IgD-negative memory B cell (primary cell): ENCODE data around the gene SEPTIN12. TPM values are rescaled to one million over a fixed set of nuclear protein-coding genes. Genes with fewer than 3 reads are reported as not detected.

Experiments used
- H3K27ac Mint-ChIP-seq, 3 donors: one replicate each; pipeline ENCODE4 v1.8.0; 2020 to 2022; ENCODE audit warnings: mild to moderate bottlenecking in 3 of 3, mixed read lengths in 3 of 3, moderate library complexity in 1 of 3
- H3K27me3 Mint-ChIP-seq: one replicate; pipeline ENCODE4 v1.8.0; 2021; ENCODE audit warnings: mixed read lengths
- H3K36me3 Mint-ChIP-seq: one replicate; pipeline ENCODE4 v1.8.0; 2020; ENCODE audit warnings: mild to moderate bottlenecking, mixed read lengths
- H3K4me1 Mint-ChIP-seq, 3 donors: one replicate each; pipeline ENCODE4 v1.8.0; 2020 to 2022; ENCODE audit warnings: mixed read lengths in 3 of 3, mild to moderate bottlenecking in 1 of 3
- H3K4me3 Mint-ChIP-seq, 4 donors: one replicate each; pipeline ENCODE4 v1.8.0; 2020 to 2022; ENCODE audit warnings: mild to moderate bottlenecking in 4 of 4, mixed read lengths in 4 of 4, moderate library complexity in 3 of 4
- H3K9me3 Mint-ChIP-seq, 3 donors: one replicate each; pipeline ENCODE4 v1.8.0; 2020 to 2021; ENCODE audit warnings: mixed read lengths in 3 of 3, mild to moderate bottlenecking in 1 of 3
- polyA plus RNA-seq: library from polyadenylated mRNA; unstranded; fragments of 300-500 nt; fragmentation: Illumina TruSeq; gene quantifications from one replicate; pipeline ENCODE4 v1.2.3, GENCODE V29; 2021

The SEPTIN12 gene
- polyA plus RNA-seq, 1 donor from 2014 or later, result not detected

DNA sequence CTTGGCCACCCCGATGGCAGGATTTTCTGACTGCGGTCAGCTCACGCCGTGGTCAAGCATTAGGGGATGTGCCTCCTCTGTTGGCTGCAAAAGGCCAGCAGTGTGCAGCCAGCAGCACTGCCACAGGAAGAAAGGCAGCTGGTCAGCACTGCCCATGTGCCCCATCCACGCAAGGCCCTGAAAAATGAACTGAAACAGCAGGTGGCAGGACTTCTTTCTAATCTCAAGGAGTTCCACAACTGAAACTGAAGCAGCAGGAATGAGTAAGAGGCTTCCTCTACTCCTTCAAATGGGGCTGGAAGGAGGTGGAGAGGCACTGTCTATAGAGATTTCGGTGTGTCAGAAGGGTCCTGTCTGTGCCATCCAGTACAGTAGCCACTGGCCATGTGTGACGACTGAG lies 24.4 kb downstream of the SEPTIN12 start:
- peaks cover 2% of the 10 kb centered on the region for H3K36me3 Mint-ChIP-seq
- peaks cover 15 to 18% (median 16%) of the 10 kb centered on the region in 3 donors for H3K4me1 Mint-ChIP-seq
- H3K27ac Mint-ChIP-seq, result no peak overlapping the region
- H3K4me3 Mint-ChIP-seq, result peak overlapping the region in 2 of 4 donors; percentile 8 to 76
- H3K9me3 Mint-ChIP-seq, result no peaks in the 10 kb centered on the region
- no peaks in the 10 kb centered on the region for H3K27me3 Mint-ChIP-seq

GRCh38 chr16:4762205-4762604 lies 25.9 kb downstream of the SEPTIN12 start:
- Mint-ChIP-seq H3K4me1 (peaks cover 3 to 12% (median 8%) of the 10 kb centered on the region in 3 donors), H3K9me3 (no peaks in the 10 kb centered on the region), H3K4me3 (no peak overlapping the region), H3K36me3 (peaks cover 3% of the 10 kb centered on the region), H3K27me3 (no peaks in the 10 kb centered on the region), H3K27ac (no peak overlapping the region)

DNA sequence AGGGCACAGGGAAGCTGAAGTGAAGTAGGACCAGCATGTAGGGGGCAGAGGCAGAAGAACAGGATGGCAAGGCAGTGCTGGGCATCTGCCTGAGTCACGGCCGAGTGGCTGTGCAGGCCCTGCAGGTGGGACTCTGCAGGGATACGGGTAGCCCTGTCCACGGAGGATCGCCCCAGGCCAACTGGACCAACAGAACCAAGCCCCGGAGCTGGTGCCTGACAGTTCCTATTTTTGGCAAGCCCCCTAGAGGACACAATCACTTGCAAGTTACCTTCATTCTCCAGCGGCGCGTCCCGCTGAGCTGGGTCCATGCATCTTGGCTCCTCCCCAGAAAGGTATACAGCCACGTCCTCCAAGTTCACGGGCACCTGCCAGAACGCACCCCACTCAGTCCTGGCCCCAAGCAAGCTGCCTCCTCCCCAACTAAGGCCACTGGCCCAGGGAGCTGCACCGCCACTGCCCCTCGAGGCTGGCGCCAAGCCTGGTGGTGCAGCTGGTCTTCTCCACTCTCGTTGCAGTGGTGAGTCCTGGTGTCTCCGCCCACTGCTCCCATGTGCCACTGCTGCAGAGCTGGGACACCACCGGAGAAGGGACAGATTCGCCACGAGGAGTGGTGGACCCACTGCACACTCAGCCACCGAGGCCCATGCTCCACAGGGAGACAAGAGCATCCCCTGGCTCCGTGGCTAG lies 27.8 kb downstream of the SEPTIN12 start:
- peak overlapping the region in 1 of 3 donors; percentile 38 for H3K27ac Mint-ChIP-seq
- peaks cover 0 to 9% (median 0%) of the 10 kb centered on the region in 3 donors for H3K4me1 Mint-ChIP-seq
- peaks cover 7% of the 10 kb centered on the region for H3K36me3 Mint-ChIP-seq
- no peak overlapping the region for H3K4me3 Mint-ChIP-seq
- no peaks in the 10 kb centered on the region for H3K9me3 Mint-ChIP-seq
- no peaks in the 10 kb centered on the region for H3K27me3 Mint-ChIP-seq

GRCh38 chr16:4755687-4756086 lies 32.5 kb downstream of the SEPTIN12 start:
- Mint-ChIP-seq H3K36me3 (peaks cover 7% of the 10 kb centered on the region), H3K27ac (no peak overlapping the region), H3K4me1 (peaks cover 0 to 2% (median 0%) of the 10 kb centered on the region in 3 donors), H3K4me3 (no peak overlapping the region), H3K27me3 (no peaks in the 10 kb centered on the region), H3K9me3 (no peaks in the 10 kb centered on the region)

DNA sequence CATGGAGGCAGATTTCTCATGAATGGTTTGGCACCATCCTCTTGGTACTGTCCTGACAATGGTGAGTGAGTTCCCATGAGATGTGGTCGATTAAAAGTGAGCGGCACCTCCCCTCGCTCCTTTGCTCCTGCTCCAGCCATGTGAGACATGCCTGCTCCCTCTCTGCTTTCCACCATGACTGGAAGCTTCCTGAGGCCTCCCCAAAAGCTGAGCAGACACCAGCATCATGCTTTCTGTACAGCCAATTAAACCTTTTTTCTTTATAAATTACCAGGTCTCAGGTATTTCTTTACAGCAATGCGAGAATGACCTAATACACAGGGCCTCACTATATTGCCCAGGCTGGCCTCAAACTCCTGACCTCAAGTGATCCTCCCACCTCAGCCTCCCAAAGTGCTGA lies 33.3 kb downstream of the SEPTIN12 start:
- Mint-ChIP-seq H3K4me1 (peaks cover 0 to 2% (median 0%) of the 10 kb centered on the region in 3 donors), H3K4me3 (no peak overlapping the region), H3K36me3 (peaks cover 6% of the 10 kb centered on the region), H3K27me3 (no peaks in the 10 kb centered on the region), H3K27ac (no peak overlapping the region), H3K9me3 (no peaks in the 10 kb centered on the region)

GRCh38 chr16:4753227-4753626 lies 34.9 kb downstream of the SEPTIN12 start:
- H3K9me3 Mint-ChIP-seq, result no peaks in the 10 kb centered on the region
- H3K4me3 Mint-ChIP-seq, result no peak overlapping the region
- H3K36me3 Mint-ChIP-seq, result peaks cover 4% of the 10 kb centered on the region
- no peaks in the 10 kb centered on the region for H3K27me3 Mint-ChIP-seq
- H3K27ac Mint-ChIP-seq, result no peak overlapping the region
- H3K4me1 Mint-ChIP-seq, result peaks cover 0 to 2% (median 1%) of the 10 kb centered on the region in 3 donors

GRCh38 chr16:4752351-4753100 lies 35.6 kb downstream of the SEPTIN12 start:
- Mint-ChIP-seq H3K27me3 (no peaks in the 10 kb centered on the region), H3K27ac (no peak overlapping the region), H3K9me3 (no peaks in the 10 kb centered on the region), H3K36me3 (peaks cover 4% of the 10 kb centered on the region), H3K4me3 (no peak overlapping the region), H3K4me1 (peaks cover 5 to 8% (median 6%) of the 10 kb centered on the region in 3 donors)

GRCh38 chr16:4750896-4751295 lies 37.2 kb downstream of the SEPTIN12 start:
- Mint-ChIP-seq H3K27ac (no peak overlapping the region), H3K36me3 (peaks cover 4% of the 10 kb centered on the region), H3K9me3 (no peaks in the 10 kb centered on the region), H3K4me1 (peaks cover 7 to 11% (median 7%) of the 10 kb centered on the region in 3 donors), H3K27me3 (no peaks in the 10 kb centered on the region), H3K4me3 (no peak overlapping the region)

DNA sequence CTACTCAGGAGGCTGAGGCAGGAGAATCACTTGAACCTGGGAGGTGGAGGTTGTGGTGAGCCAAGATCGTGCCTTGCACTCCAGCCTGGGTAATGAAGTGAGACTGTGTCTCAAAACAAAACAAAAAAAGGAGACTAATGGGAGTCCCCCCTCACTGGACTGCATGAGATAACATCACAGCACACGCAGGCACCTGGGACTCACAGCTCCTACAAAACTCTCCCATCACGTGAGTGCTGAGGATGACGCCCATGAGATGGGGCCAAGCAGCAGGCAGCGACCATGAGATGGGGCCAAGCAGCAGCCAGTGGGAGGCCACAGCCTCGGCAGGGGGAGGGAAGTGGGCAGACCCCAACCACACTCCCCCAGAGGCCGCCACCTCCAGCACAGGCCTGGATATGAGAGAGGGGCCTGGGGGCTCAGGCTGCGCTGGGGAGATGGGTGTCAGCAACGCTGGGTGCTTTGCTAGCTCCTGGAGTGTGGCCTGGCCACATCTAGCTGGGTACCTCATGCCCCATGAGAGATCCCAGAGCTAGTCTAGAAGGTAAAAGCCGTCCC lies 38.4 kb downstream of the SEPTIN12 start:
- H3K27me3 Mint-ChIP-seq, result no peaks in the 10 kb centered on the region
- H3K27ac Mint-ChIP-seq, result no peak overlapping the region
- peaks cover 5 to 11% (median 7%) of the 10 kb centered on the region in 3 donors for H3K4me1 Mint-ChIP-seq
- no peaks in the 10 kb centered on the region for H3K36me3 Mint-ChIP-seq
- no peak overlapping the region for H3K4me3 Mint-ChIP-seq
- no peaks in the 10 kb centered on the region for H3K9me3 Mint-ChIP-seq

DNA sequence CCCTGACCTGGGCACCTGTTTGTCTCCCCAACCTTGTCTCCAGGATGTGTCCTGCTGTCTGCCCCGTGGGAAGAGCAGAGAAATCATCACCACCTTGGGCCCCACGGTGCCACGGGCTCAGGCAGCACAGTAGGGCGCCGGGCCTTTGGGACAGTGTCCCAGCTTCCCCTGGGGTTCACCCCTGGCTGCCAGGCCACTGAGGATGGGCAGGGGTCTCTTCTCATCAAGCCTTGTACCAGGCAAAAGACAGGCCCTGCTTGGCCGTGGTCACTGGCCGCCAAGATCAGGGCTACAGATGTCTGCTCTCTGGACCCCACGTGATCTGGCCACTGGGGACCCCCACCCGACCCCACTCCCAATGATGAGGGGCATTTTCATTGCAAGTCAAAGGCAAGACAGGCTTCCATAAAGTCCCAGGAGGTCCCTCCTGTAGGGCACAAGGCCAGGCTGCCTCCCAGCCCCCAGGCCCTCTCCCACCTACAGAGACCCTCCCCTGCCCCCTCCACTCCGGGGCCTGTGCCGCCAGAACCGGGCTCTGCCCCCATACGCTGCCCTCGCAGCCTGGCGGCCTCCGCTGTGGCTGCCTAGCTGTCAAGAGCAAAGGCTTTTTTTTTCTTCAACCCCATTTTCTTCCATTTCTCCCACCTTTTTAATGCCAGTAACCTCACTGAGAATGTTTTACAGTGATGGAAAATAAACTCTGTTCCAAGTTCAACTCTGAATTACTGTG lies 39.3 kb downstream of the SEPTIN12 start:
- Mint-ChIP-seq H3K36me3 (no peaks in the 10 kb centered on the region), H3K27me3 (no peaks in the 10 kb centered on the region), H3K9me3 (no peaks in the 10 kb centered on the region), H3K4me3 (peak overlapping the region in 1 of 4 donors; percentile 55), H3K27ac (no peak overlapping the region), H3K4me1 (peaks cover 5 to 13% (median 7%) of the 10 kb centered on the region in 3 donors)

DNA sequence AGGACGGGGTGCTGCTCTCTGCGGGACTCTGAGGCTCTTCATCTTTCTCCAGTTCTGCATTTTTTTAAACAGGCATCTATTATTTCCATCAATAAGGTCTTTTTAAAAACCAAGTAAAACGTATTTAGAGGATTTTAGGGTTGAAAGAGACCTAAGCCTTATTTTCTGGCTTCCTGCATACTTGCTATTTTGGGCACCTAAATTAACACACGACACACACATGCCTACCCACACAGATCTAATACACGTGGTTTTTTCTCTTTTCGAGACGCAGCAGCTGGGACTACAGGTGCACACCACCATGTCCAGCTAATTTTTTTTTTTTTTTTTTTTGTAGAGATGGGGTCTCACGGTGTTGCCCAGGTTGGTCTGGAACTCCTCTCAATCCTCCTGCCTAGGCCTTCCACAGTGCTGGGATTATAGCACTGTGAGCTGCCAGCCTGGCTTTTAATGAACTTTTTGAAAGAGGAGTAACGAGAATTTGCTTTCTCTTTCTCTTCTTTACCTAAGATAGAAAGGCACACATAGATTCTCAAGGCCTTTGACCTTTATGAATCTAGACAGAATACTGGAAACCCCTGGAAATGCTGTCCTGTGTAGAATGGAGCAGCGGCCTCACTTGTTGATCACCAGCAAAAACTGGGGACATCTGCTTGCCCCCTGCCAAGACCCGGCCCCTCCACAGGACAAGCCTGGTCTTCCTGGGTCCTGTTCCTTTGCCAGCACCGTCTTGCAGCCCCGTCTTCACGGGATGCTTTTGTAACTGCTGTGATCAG lies 40.1 kb downstream of the SEPTIN12 start:
- Mint-ChIP-seq H3K27me3 (peaks cover 4% of the 10 kb centered on the region), H3K9me3 (no peaks in the 10 kb centered on the region), H3K27ac (peak overlapping the region in 1 of 3 donors; percentile 31), H3K36me3 (peaks cover 2% of the 10 kb centered on the region), H3K4me3 (peak overlapping the region in 2 of 4 donors; percentile 3 to 54), H3K4me1 (peaks cover 5 to 15% (median 7%) of the 10 kb centered on the region in 3 donors)

DNA sequence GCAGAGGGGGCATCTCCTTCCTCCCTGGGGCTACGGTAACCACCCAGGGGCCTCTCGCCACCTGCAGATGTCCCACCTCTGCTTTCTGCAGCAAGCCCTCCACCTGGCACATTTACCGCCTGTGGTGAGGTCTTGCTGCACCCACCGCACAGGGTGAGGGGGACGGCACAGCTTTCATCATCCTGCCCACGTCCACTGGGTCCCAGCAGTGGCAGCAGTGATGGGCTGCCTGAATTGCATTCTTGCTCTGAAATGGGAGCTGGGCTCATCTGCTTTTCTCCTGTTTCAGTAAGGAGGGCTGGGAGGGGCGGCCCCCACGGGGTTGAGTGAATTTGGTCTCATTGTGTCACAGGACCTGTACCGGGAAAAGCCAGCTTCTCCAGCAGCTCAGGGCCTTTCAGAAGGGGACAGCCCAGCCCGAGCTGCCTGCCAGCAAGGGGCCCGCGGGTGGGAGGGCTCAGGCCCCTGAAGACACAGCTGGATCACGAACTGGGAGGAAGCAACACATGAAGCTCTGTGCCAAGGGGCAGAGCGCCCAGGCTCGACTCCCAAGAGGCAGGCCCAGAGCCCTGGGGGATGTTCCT lies 41.1 kb downstream of the SEPTIN12 start:
- Mint-ChIP-seq H3K9me3 (no peaks in the 10 kb centered on the region), H3K36me3 (peaks cover 2% of the 10 kb centered on the region), H3K4me3 (no peak overlapping the region), H3K27me3 (peaks cover 9% of the 10 kb centered on the region), H3K27ac (no peak overlapping the region), H3K4me1 (peaks cover 5 to 15% (median 7%) of the 10 kb centered on the region in 3 donors)

GRCh38 chr16:4746215-4746614 lies 41.9 kb downstream of the SEPTIN12 start:
- peak overlapping the region in 1 of 4 donors; percentile 79 for H3K4me3 Mint-ChIP-seq

DNA sequence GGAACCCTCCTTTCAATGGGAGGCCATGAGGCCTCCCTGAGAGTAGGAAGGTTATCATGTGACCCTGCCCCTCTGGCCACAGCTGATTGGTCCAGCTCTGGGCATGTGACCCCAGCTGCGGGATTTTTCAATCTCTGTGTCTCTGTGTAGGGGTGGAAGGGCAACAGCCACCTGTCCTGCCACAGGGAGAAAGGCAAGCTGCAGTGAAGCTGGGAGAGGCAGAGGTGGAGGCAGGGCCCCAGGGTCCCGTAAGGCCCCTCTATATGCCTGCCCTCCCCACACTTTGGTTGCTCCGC lies 42.9 kb downstream of the SEPTIN12 start:
- H3K36me3 Mint-ChIP-seq, result peaks cover 2% of the 10 kb centered on the region
- peaks cover 5 to 15% (median 7%) of the 10 kb centered on the region in 3 donors for H3K4me1 Mint-ChIP-seq
- peaks cover 9% of the 10 kb centered on the region for H3K27me3 Mint-ChIP-seq
- no peak overlapping the region for H3K27ac Mint-ChIP-seq
- H3K4me3 Mint-ChIP-seq, result no peak overlapping the region
- H3K9me3 Mint-ChIP-seq, result no peaks in the 10 kb centered on the region

More at GRCh38 chr16:4746215-4746614, 41.9 kb downstream of the SEPTIN12 start:
- Mint-ChIP-seq H3K36me3 (peaks cover 2% of the 10 kb centered on the region), H3K27me3 (peaks cover 9% of the 10 kb centered on the region), H3K9me3 (no peaks in the 10 kb centered on the region), H3K4me1 (peaks cover 5 to 15% (median 7%) of the 10 kb centered on the region in 3 donors), H3K27ac (no peak overlapping the region)
